Kidney glomerular epithelial cell (primary cell): Measurements from ENCODE around the gene PROM2.

Experiments
- DNase-seq: peaks from one replicate; lab custom pipeline; 2025; lab: John Stamatoyannopoulos, UW

The PROM2 gene

DNA sequence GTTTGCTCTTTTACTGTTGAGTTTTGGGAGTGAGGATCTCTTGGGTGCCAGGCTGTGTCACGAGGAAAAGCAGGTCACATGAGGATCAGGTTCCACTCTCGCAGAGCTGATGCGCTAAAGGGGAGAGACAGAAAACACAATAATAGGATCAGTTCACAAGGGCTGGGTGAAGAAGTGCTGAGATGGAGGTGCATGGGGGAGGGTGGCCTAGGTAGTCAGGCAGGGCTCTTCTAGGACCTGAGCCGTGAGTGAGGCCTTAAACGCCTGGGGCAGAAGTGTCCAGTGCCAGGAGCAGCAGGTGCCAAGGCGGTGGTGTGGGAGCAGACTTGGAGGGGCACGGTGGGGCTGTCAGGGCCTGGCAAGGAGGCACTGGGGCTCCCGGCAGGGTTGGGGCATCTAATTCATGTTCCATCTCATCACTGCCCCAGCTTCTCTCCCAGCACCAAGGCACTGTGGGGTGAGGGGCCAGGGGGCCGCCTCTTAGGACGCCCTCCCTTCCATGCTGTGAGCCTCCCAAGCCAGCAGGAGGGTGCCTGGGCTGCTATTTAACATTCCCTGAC is 32.2 kb downstream of the PROM2 start:
- no peak for DNase-seq

DNA sequence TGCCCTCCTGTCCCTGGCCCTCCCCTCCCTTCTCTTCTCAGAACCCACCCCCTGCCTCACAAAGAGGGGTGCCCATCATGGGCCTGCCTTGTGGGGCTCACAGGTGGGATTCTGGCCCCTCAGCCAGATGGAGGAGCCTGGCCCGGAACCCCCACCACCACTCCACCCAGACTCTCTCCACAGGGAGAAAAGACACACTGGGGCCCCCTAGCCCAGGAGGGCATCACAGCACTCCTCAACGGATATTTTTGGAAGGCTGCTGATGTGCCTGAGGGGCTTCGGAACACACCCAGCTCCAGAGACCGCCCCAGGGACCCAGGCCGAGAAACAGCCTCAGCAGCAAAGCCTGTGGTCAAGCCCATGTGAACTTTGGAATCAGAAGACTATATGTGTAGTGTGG is 32.8 kb downstream of the PROM2 start:
- no peak for DNase-seq

DNA sequence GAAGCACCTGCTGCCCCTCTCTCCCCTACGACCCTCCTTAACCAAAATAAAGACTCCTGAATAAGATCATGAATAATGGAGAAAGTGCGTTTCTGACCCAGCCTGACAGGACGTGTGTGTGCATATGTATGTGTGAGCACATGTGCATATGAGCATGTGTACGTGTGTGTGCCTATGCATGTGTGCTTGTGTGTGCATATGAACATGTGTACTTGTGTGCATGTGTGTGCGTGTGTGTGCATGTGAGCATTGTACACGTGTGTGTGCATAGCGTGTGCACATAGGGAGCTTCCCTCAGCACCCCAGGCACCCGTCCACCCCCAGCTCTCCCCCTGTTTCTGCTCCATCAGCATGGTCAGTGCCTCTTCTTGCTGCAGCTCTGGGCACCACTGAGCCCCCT is 33.6 kb downstream of the PROM2 start:
- DNase-seq = no peak

DNA sequence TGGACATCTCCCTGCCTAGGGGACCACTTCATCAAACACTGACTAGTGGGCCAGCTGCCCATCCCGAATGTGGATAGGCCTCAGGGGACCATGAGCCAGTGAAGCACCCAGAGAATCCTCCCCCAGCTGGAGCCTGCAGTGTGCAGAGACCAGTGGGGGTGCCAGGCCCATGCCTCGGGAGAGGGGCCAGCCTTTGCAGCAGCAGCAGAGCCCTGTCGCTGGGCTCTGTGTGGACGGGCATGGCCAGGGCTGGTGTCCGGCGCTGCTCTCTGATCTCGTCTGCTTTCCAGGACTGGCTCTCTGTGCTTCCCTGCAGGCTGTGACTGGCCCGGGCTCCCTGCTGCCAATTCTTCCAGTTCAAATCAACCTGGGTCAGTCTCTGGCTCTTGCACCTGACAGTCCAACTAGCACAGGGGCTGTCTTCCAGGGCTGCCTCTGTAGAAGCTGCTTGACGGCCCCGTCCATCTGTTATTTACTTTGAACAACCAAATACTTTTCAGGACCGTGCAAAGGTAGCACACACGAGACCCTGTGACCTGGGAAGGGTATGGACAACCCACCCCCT is 34.3 kb downstream of the PROM2 start:
- DNase-seq = no peak

DNA sequence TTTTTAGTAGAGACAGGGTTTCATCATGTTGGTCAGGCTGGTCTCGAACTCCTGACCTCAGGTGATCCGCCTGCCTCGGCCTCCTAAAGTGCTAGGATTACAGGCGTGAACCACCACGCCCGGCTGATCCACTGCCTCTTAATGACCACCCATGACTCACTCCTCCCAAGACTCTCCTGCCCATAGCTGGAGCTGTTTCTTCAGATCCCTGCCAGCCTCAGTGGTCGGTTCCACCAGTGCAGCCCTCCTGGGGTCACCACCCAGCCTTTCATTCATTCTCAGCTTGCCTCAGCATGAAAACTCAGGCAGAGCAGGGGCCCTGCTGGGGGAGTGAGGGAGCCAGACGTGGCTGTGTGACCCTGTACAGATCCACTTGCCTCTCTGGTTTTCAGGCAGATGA is 35.4 kb downstream of the PROM2 start:
- no peak for DNase-seq

DNA sequence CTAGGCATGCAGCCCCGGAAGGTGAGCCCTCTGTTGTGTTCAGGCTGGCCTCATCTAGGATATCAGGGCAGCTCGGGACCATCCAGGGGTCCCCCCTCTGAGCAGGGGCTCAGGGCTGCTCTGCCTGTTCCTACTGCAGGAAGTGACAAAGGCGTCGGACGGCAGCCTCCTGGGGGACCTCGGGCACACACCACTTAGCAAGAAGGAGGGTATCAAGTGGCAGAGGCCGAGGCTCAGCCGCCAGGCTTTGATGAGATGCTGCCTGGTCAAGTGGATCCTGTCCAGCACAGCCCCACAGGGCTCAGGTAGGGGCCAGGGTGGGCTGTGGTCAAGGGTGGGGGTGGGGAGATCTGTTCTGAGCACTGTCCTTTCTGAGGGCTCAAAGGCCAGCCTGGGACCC is 36.0 kb downstream of the PROM2 start:
- no peak for DNase-seq

DNA sequence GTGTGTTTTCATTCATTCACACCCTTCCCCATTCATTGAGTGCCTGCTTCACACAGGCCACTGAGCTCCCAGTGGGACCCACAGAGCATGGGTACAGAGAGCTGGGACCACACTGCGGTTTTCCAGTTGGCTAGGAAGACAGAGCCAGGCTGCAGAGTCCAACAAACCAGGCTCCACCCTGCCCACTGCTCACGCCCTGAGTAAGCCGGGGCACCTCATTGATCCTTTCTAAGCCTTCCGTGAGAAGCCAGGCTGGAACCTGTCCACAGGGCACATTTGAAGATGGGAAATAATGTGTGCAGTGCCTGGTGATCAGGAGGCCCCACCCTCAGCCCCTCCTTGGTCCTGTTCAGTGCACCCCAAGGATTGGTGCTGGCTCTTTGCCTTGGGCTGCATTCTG is 36.4 kb downstream of the PROM2 start:
- no peak for DNase-seq

DNA sequence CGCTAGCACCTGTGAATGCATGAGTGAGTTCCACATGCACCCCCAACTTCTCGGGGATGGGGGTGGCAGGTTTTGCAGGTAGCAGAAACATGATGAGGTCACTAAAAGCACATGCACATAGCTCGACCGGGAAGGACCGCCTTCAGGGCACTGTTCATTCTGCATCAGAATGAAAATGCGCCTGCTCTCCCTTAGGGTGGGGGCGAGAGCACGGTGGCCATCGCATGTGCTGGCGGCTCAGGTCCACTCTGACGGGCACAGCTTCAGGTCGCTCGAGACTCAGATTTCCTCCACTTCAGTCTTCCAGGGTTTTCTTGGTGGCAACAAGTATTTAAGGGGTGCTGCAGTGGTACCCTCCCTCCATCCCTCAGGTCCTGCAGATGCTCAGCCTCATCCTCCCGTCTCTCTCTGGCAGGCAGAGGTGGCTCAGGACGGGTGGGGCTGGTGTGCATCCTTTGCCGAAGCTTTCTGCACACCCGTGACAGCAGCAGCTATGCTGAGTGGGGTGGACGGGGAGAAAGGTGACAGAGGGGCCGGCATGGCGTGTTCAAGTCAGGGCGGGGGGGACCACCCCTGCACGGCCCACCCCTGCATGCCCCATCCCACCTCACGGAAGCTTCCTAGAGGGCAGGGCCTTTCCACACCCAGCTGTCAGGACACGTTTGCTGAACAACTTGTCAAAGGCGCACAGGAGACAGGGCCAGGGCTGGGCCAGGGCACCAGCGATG is 37.7 kb downstream of the PROM2 start:
- no peak for DNase-seq

DNA sequence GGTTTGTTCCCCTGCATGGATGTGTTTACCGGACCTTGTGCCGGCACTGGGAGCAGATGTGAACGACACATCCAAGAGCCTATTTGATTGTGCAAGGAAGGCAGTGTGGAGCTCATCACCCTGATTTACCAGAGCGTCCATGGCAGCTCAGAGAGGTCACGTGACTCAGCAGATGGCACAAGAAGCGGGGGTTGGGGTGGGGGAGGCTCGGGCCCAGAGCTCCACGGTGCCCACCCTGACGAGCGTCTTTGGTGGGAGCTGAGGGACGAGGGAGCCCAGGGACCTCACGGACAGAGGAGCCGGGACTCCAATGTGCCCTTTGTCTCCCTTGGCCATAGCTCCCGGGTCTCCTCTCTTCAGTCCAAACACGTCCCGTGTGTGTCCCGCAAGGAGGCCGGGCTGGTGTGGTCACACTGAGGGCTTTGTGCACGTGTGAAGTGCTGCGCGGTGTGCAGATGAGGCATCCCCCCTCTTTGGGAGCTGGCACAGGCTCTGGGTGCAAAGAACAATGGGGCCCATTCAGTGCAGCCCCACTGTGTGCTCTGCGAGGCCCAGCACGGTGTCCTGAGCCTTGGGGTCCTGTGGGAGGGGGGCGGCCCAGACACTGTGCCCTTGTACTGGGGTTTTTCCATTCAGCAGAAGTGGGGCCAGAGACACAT is 38.4 kb downstream of the PROM2 start:
- DNase-seq = no peak

DNA sequence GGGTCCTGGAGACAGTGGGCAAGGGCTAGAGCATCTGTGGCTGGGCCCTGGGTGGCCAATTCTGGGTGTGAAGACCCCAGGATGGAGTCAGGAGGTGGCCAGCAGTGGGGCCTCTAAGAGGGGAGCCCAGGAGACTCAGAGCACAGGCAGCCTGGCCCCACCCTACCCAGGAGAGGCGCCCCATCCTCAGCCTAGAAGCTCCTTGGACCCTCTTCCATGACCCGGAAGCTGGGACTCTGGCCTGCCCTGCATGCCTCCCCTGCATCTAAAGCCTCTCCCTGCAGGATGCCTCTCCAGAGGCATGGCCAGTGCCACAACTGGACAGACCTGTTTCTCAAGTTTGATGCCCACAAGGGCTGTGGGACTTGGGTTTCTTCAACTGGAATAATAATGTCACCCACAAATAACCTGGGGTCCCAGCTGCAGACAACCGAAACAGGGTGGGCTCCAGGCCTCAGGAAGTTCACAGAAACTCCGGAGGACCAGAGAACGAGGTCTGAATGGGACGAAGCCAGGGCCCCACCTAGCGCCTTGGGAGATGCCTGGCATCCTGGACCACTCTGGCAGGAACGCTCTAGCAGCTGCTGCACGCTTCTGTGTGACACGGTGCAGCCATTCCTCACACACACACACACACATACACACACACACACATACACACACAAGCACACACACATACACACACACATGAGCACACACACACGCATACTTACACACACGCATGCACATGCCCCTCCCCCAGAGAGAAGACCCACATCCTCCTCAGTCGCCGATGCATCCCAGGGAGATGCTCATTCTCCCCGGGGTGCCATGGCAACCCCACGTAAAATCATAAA is 39.3 kb downstream of the PROM2 start:
- DNase-seq = no peak

DNA sequence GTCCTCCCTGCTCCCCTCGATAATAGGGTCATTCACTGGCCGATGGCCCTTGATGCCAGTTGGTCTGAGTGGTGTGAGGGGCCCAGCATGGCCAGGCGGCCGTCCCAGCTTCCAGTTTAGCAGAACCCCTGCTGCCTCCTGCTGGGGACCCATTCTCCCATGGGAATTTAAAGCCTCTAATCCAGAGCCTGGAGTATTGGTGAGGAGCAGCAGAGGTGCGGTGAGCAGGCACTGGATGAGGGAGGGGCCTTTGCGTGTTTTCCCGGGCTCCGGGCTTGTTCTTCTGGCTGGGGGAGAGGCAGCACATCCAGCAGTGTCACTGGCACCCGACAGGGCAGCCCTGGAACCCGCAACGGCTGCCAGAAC is 40.3 kb downstream of the PROM2 start:
- no peak for DNase-seq

DNA sequence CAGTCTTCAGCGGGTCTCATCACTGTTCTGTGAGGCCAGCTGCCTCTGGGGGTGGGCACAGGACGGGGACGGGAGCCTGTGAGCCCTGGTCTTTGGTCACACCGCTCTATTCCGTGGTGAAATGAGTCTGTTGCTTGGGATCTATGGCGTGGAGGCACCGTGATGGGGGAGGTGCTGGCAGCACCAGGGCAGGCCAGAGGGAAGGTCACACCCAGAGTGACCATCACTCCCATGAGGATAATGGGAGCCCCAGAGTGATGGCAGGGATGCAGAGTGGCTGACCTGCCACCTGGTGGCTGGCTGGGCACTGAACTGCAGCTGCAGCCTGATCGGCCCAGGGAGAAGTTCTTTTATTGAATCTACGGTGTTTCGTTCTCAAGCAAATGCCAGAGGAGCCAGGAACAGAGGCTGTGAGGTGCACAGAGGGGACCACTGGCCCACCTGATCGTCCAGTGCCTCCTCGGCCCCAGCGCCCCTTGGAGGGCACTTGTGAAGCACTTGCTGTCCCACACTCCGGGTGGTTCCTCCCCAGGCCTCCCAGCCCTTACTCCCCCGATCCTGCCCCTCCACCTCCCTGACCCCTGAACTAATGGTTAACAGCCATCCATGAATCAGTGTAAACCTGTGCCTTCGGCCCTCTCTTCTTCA is 40.8 kb downstream of the PROM2 start:
- DNase-seq = peak; percentile 60

DNA sequence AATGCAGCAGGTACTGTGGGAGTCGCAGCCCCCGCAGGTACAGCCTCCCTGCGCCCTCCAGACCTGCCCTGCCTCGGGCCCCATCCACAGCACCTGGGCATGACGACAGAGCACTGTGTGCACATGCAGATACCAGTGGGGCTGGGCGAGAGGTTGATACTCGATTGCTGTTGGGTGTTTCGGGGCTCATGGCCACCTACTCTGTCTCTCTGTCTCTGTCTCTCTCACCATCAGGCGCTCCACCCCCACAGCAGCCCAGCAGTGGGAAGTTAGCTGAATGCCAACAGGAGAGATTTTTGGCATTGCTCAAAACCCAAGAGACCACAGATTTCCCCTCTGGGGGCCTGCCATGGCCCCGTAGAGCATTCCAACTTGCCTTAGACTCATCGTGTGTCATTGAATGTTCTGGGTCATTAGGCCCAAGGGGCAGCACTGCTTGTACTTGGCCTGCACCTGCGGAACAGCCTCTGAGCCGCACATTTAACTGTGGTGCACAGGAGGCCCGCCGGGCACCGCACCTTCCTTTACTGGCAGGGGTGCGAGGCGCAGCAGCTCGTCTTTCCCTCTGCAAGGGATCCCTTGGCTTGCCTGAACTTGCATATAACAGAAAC is 41.7 kb downstream of the PROM2 start:
- peak; percentile 89 for DNase-seq

DNA sequence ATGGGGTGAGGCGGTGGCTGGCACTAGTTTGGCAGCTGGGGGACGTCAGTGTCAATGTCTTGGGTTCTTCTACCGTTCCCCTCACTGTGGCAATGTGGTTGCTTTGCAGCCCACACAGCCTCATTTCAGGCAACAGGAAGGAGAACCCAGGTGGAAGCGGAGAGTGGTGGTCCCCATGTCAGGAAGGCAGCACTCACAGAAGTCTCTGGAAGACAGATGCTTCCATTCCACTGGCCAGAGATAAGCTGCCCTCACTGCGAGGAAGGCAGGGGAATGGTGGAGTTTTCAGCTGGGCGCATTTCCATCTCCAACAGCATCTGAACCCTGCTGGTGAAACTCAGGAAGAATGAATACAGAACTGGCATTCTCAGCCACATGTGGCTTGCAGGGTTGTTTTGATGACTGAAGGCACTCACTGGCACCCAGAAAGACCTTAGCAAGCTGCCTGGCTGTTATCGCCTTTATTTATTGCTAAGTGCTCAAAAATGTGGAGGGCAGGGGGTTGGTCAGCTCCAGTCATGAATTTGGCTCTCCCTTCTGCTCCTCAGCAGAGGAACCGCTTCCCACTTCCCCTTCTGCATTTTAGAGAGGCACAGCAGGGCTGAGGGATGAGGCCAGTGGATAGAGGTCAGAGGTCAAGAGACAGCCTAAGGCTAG is 42.3 kb downstream of the PROM2 start:
- DNase-seq = peak; percentile 41

DNA sequence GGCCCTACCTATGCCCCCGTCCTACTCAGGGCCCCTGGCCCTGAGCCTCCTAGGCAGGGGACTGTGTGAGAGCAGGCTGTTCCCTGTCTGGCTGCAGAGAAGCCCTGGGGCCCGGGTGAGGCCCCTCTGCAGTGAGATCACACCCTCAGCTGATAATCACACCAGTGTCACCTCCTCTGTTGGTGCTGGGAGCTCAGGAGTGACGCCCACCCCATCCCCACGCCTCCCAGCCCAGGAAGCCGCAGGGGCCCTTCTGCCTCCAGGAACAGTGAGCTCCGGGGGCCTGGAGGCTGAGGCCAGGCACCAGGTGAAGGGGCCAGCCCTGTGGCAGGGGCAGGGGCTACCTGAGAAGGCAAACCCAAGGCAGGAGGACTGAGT is 42.9 kb downstream of the PROM2 start:
- no peak for DNase-seq

DNA sequence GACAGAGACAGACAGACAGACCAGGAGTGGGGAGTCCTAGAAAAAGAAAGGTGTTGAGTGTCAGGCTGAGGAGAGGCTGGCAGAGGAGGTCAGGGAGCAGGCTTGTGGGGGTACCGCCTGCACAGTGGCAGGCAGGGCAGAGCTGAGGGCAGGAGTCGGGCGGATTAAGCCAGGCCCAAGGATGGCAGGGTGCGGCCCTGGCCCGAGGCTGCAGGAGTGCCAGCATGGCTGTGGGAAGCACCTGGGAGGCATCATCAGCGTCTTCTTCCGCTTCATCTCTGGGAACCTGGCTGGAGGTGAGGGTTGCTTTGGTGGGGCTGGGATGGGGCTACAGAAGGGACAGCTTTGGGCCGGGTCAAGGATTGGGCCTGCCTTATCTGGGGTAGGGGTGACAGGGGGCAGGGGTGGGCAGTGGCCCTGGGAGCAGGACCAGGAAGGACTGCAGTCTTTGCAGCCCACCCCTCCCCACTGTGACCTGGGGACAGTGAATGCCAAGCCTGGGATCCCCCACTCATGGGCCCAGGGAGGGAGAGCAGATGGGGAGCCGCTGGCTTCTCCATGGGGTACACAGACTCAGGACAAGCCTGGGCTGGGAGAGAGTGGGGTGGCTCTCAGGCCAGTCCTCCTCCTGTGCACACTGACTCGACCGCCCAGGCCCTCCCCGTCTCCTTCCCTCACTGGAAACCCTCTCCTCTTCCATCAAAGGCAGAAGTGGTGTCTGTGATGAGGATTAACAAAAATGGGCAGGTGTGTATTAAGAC is 43.6 kb downstream of the PROM2 start:
- no peak for DNase-seq

DNA sequence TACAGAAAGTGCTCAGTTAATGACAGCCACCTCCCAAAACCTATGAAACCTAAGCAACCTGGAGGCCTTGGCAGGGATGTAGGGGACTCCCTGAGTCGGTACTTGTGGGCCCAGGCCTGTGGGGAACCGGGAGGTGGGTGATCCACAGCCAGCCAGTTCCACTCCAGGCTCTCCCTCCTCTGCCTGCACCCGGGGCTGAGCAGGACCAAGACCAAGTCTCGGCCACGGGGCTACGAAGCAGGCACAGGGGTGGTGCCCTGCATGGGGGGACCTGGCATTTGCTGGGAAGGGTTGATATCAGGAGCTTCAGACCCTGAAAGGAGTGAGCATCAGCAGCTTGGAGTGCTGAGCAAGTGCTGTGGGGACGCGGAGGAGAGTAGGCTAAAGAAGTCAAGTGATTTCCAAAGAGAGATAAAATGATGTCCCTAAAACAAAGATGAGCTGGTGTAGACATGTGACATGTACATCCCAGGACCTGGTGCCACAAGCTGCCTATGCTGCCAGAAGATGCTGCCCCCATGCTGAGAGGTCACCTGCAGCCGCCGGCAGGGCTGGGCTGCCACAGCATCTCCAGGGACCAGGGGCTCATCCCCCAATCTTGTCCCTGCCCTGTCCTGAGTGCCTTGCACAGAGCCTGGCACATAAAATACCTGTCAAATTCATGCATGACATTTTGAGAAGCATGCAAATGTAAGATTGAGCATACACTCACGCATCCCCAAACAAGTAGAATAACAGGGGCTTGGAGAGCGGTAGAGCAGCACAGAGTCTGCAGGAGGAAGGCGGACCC is 44.4 kb downstream of the PROM2 start:
- DNase-seq = no peak

DNA sequence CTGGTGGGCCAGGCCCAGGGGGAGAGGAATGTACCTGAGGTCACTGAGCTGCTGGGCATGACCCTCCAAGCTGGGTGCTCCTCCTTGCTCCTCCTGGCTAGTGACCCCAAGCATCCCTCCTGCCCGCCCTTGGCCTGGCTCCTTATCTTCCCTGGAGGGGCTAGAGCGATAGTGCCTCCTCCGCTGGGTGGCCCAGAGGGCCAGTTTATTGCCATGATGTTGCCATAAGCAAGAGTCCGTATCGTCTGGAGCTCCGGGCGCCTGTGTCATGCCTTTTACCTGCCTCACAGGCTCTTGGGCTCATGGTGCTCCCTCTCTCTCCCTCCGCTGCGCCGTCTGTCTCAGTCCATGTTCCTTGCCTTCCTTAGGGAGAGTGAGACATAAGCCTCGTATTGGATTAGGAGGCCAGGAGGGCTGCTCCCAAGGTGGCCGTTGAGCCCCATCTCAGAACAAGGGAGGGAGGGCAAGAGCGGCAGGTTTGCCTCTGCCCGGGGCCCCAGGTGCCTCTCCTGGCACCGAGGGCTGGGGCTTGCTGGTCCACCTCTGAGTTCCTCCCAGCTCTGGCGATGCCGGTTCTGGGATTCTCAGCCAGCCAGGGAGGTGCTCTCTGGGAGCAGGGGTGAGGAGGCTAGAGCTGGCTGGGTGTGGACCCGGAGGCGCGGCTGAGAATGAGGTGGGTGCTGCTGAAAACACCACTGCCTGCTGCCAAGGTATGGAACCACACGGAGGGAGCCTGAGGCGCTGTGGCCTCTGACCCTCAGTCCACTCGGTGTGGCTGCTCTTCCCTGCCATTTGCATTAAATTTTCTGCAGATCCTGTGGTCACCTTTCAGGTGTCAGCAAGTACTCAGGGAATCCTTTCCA is 45.5 kb downstream of the PROM2 start:
- no peak for DNase-seq

DNA sequence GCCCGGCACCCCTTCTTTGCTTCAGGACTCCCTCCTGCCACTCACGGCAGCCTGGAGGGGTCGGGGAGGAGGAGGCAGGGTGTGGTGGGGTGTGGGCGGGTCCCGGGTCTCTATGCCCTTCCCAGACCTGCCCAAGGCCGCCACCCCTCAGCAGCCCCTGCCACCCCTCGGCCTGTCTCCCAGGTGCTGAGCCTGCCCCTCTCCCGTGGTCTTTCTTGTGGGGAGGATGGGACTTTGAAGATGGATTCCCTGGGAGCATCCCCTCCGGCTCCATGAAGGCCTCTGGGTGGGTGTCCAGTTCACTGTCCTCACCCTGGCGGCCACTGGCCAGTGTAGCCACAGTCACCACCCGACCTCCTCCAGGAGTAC is 46.1 kb downstream of the PROM2 start:
- DNase-seq = no peak
